GM12891 (cell line): Measurements from ENCODE around the gene CD248.

Experiments
- DNase-seq: peaks from one replicate; pipeline ENCODE4 v3.0.0; 2011; ENCODE audit warnings: low spot score; ENCODE audit not compliant: insufficient read length
- FAIRE-seq: peaks from 2 replicates; lab custom pipeline; 2011; peaks lifted over from hg19 to GRCh38; lab: Jason Lieb, UNC
- PAX5 ChIP-seq: IDR thresholded peaks from 2 replicates; pipeline ENCODE4 v1.6.1; 2011; ENCODE audit warnings: low read length, moderate library complexity, mild to moderate bottlenecking; ENCODE audit not compliant: insufficient read depth, severe bottlenecking
- POLR2A ChIP-seq: IDR thresholded peaks from 2 replicates; pipeline ENCODE4 v1.6.1; 2011; ENCODE audit warnings: low read depth, low read length, control low read depth
- POLR2AphosphoS5 ChIP-seq: IDR thresholded peaks from 2 replicates; pipeline ENCODE4 v1.6.1; 2011; ENCODE audit warnings: low read depth, low read length, control low read depth
- POU2F2 ChIP-seq: IDR thresholded peaks from 2 replicates; pipeline ENCODE4 v1.6.1; 2011; ENCODE audit warnings: low read depth, mild to moderate bottlenecking, control low read depth, low read length, moderate library complexity
- SPI1 ChIP-seq: IDR thresholded peaks from 2 replicates; pipeline ENCODE4 v1.6.1; 2011; ENCODE audit warnings: low read depth, low read length, control low read depth
- TAF1 ChIP-seq: IDR thresholded peaks from 2 replicates; pipeline ENCODE4 v1.6.1; 2011; ENCODE audit warnings: low read depth, low read length, control low read depth

CD248 gene

DNA sequence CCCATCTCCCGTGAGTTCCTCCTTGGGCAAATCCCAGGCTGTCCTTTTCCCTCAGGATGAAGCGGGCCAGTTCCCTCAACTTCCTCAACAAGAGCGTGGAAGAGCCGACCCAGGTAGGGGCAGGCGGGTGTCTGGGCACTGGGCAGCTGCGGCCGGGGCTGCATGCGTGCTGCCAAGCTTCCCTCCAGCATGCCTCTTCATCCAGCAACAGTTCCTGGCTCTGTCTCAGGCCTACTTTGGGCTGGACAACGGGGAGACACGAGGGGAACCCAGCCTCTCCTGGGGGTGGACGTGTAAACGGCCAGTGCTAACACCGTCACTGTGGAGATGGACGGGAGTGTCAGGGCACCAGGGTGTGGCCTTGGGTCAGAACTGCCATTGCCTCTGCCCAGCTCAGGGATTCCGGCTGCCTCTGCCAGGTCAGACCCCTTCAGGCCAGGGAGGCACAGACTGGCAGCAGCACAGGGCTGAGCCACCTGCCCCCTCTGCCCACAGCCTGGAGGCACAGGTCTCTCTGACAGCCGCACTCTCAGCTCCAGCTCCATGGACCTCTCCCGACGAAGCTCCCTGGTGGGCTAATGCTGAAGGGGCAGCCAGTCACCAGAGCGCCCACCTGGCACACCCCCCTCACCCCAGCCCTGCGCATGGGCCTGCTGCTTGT lies 50.3 kb downstream of the CD248 start:
- no peak for DNase-seq
- FAIRE-seq = no peak
- TF ChIP-seq POLR2A = no peak
- no peak for TF ChIP-seq SPI1
- no peak for TF ChIP-seq TAF1
- no peak for TF ChIP-seq POU2F2
- TF ChIP-seq PAX5 = no peak

- no peak for FAIRE-seq
- TF ChIP-seq PAX5 (no peak), POLR2A (no peak), TAF1 (no peak), POU2F2 (no peak), POLR2AphosphoS5 (no peak), SPI1 (no peak)
- no peak for DNase-seq
These were observed 51.1 kb downstream of the CD248 start for GRCh38 chr11:66265531-66266377.

DNA sequence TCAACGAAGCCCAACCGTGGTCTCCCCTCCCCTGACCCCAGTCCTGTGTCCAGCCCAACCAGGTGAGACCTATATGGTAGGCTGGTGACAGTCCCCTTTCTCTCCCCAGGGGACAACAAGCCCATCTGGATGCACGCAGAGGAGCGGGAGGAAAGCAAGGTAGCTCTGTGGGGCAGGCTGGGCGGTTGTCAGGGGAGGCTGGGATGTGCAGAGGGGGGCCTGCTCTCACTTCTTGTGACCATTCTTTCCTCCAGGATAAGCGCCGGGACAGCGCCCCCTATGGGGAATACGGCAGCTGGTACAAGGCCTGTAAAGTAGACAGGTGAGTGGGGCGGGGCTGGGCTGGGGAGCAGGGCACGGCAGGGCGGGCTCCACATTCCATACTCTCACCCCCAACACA lies 51.9 kb downstream of the CD248 start:
- no peak for DNase-seq
- FAIRE-seq = no peak
- no peak for TF ChIP-seq TAF1
- TF ChIP-seq PAX5 = no peak
- TF ChIP-seq POU2F2 = no peak
- TF ChIP-seq SPI1 = no peak
- no peak for TF ChIP-seq POLR2A
- no peak for TF ChIP-seq POLR2AphosphoS5
